ENCODE results near the gene SEC24D.

The SEC24D gene

DNA sequence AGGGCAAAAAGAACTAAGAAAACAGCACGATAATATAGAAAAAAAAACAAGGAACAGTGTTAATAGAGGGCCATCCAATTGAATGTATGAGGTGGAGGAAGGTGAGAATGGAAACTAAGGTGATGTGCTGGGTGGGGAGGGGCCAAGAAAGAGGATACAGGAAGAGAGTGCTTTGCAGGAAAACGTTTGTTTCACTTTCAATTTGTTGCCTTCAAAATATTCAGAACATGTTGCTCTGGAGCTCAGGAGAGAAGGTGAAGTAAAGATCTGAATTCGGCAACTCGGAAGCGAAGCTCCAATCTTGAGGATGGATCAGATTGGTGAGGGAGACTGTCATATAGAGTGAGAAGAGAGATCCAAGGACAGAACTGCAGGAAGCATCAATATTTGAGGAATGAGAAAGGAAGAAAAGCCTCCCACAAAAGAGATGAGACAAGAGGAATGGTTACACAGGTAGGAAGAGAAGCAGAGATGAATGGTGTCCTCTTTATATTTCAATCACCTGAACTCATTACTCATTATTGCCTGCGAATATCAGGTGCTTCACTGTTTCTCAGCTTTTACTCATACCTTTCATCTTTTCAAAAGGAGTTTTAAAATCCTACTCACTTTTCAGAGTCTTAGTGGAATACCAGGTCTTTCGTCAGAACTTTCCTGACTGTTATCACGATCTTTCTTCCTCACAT lies 14.7 kb upstream of the SEC24D start:
- H3K36me3 Mint-ChIP-seq (ENCODE audit: low read depth) = peaks cover 17% of the 10 kb centered on the region
- peaks cover 19% of the 10 kb centered on the region for H3K27me3 Mint-ChIP-seq (ENCODE audit: low read depth)
- peaks cover 22% of the 10 kb centered on the region for H3K4me1 Mint-ChIP-seq (ENCODE audit: low read depth)
- H3K4me3 Mint-ChIP-seq = peak overlapping the region; percentile 98
- H3K27ac Mint-ChIP-seq = peak overlapping the region; percentile 98
- peaks cover 5% of the 10 kb centered on the region for H3K9me3 Mint-ChIP-seq

DNA sequence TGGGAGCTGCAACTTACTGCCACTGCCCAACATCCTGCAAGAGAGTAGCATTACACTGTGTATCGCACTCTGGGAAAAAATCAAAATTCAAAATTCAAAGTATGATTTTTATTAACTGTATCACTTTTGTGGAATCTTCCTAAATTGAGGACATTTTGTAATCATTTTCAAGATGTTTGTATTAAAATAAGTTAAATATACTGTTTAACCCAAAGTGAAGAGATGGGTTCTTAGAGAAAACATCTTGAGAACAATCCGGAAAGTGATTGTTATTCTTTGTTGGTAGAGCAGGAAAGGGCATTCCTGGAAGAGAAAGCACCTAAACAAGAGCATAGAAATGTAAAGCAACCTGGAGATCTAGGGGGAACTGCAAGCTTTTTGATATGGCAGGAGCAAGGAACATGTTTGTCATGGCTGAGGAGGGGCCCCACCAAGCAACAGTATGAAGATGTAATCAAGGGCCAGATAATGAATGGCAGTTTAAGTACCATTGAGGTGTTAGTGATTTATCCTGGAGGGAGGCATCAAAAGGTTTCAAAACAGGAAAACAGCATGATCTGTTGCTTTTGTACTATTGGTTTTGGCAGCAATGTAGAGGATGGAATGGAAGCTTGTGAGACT lies 14.1 kb upstream of the SEC24D start:
- H3K4me1 Mint-ChIP-seq (ENCODE audit: low read depth) = peaks cover 22% of the 10 kb centered on the region
- peak overlapping the region; percentile 98 for H3K27ac Mint-ChIP-seq
- H3K4me3 Mint-ChIP-seq = peak overlapping the region; percentile 98
- peaks cover 21% of the 10 kb centered on the region for H3K27me3 Mint-ChIP-seq (ENCODE audit: low read depth)
- H3K9me3 Mint-ChIP-seq = peaks cover 5% of the 10 kb centered on the region
- H3K36me3 Mint-ChIP-seq (ENCODE audit: low read depth) = peaks cover 17% of the 10 kb centered on the region

DNA sequence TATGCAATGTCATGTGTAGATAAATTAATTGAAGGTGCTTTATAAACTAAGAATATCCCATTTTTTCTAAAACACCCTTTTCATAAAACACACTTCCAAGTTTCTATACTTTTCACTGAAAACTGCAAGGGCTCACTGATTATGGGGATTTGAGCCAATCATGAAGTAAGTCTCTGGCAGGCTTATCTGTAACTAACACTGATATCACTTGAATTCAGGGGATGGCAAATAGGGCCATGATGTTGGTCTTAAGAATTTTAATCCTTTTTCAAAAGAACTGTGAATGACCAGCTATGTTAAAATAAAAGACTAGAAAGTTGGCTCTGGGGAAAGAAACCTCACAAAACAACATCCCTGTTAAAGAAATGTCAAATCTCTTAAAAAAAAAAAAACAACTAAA lies 13.0 kb upstream of the SEC24D start:
- Mint-ChIP-seq H3K4me1 (ENCODE audit: low read depth) (peaks cover 19% of the 10 kb centered on the region), H3K36me3 (ENCODE audit: low read depth) (peaks cover 17% of the 10 kb centered on the region), H3K9me3 (peaks cover 5% of the 10 kb centered on the region), H3K27me3 (ENCODE audit: low read depth) (peaks cover 21% of the 10 kb centered on the region), H3K27ac (no peak overlapping the region), H3K4me3 (no peak overlapping the region)

DNA sequence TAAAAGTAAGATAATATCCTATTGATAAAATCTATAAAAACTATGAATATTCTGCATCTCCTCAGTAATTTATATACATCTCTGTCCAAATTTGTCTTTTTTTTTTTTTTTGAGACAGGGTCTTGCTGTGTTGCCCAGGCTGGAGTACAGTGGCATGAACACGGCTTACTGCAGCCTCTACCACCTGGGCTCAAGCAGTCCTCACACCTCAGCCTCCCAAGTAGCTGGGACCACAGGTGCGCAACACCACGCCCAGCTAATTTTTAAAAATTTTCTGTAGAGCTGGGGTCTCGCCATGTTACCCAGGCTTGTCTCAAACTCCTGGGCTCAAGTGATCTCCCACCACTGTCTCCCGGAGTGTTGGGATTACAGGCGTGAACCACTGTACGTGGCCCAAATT lies 12.3 kb upstream of the SEC24D start:
- Mint-ChIP-seq H3K9me3 (peaks cover 5% of the 10 kb centered on the region), H3K36me3 (ENCODE audit: low read depth) (peaks cover 15% of the 10 kb centered on the region), H3K27me3 (ENCODE audit: low read depth) (peaks cover 24% of the 10 kb centered on the region), H3K27ac (no peak overlapping the region), H3K4me1 (ENCODE audit: low read depth) (peaks cover 19% of the 10 kb centered on the region), H3K4me3 (no peak overlapping the region)

DNA sequence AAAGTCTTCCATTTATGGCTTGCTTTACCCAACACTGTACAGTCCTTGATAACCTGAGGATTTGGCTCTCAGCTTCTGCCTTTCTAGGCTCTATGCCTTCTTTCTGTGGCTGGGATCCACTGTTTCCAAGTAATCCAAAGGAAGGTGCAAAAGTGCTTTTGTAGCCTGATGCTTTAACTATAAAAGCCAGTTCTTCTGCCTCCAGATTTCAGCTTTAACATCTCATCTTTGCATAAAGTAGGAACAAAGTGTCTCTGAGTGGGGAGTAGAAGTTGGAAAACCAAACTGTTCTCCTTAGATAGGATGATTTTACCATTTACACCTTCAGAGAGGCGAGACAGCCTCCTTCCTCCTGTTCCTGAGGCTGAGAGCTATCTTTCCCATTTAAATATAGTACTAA lies 11.1 kb upstream of the SEC24D start:
- peaks cover 9% of the 10 kb centered on the region for H3K36me3 Mint-ChIP-seq (ENCODE audit: low read depth)
- H3K27me3 Mint-ChIP-seq (ENCODE audit: low read depth) = peaks cover 24% of the 10 kb centered on the region
- H3K4me3 Mint-ChIP-seq = no peak overlapping the region
- H3K9me3 Mint-ChIP-seq = peaks cover 5% of the 10 kb centered on the region
- H3K4me1 Mint-ChIP-seq (ENCODE audit: low read depth) = peaks cover 13% of the 10 kb centered on the region
- H3K27ac Mint-ChIP-seq = no peak overlapping the region

DNA sequence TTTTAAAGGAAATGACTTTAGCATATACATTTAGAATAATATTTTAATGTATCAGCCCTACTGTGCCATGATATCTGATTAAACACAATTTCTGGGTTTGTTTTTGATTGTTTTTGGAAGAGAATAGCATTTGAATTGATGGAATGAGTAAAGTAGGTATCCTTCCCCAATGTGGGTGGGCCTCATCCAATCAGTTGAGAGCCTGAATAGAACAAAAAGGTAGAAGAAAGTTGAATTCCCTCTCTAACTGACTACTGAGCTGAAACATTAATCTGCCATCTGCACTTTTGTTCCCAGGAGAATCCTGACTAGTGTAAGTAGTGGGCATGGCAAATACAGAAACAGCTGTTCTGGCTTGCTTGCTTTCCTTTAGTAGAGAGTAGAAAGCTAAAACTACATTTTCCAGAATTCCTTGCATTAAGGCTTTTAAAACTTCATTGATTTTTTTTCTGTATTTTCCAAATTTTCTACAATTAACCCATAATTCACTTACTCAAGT lies 9.7 kb upstream of the SEC24D start:
- Mint-ChIP-seq H3K9me3 (peaks cover 5% of the 10 kb centered on the region), H3K27ac (no peak overlapping the region), H3K4me1 (ENCODE audit: low read depth) (peaks cover 7% of the 10 kb centered on the region), H3K27me3 (ENCODE audit: low read depth) (peaks cover 30% of the 10 kb centered on the region), H3K36me3 (ENCODE audit: low read depth) (peaks cover 7% of the 10 kb centered on the region), H3K4me3 (no peak overlapping the region)

DNA sequence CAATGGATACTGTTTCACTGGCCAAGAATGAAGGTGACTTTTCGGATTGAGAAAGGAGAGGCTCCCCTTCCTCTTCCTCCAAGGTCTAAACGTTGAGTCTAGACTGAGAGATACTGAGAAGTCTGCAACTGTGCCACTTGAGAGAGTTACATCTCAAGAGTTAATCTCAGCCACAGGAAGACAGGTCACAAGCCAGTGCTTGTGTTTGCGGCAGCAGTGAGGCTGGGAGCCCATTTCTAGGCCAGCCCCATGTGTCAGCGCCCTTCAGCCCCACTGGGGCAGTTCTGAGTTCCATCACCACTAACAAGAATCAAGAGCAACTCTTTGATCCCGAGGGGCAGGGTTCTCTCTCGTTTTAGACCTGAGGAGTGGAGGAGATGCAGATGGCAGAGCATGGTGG lies 7.3 kb upstream of the SEC24D start:
- Mint-ChIP-seq H3K9me3 (no peaks in the 10 kb centered on the region), H3K27ac (no peak overlapping the region), H3K27me3 (ENCODE audit: low read depth) (peaks cover 37% of the 10 kb centered on the region), H3K36me3 (ENCODE audit: low read depth) (no peaks in the 10 kb centered on the region), H3K4me1 (ENCODE audit: low read depth) (no peaks in the 10 kb centered on the region), H3K4me3 (no peak overlapping the region)

DNA sequence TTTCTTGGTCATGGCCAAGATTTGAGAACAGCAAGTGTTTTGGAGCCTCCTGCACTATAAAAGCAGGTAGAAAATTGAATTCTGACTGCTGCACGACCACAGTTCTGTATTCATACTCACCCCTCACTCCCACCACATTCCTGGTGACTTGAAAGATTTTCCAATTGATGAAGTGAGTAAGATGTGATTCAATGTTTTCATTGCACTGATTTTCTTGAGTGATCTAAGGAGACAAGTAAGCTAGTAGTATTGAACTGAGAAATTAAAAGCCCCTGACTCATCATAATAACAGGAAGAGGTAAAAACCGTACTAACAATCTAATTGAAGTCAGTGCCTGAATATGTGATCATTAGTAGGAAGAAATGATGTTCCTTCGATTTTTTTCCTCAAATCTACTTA lies 6.1 kb upstream of the SEC24D start:
- Mint-ChIP-seq H3K4me3 (no peak overlapping the region), H3K36me3 (ENCODE audit: low read depth) (no peaks in the 10 kb centered on the region), H3K4me1 (ENCODE audit: low read depth) (no peaks in the 10 kb centered on the region), H3K9me3 (no peaks in the 10 kb centered on the region), H3K27ac (no peak overlapping the region), H3K27me3 (ENCODE audit: low read depth) (peaks cover 29% of the 10 kb centered on the region)

DNA sequence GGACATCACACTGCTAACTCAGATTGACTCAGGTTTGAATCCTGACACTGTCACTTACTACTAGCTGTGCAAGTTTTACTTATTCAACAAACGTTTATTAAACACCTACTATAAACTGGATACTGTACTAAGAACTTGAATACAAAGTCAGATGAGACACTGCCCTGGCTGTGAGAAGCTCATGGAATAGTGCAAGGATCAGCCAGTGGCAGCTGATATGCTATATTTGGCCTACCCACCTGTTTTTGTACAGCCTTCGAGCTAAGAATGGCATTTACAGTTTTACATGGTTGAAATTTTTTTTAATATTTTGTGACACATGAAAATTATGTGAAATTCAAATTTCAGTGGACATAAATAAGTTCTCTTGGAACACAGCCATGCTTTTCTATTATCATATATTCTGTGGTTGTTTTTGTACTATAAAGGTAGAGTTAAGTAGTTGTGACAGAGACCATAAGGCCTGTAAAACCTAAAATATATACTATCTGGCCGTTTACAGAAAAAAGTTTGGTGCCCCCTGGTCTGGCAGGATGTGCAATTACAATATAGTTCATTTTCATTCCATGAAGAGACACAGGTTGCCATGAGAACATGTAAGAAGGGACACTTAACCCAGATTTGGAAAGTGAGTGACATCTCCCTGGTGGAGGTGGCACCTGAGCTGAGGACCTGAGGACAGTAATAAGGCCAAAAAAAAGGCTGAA lies 3.4 kb upstream of the SEC24D start:
- peaks cover 3% of the 10 kb centered on the region for H3K36me3 Mint-ChIP-seq (ENCODE audit: low read depth)
- H3K4me1 Mint-ChIP-seq (ENCODE audit: low read depth) = peaks cover 9% of the 10 kb centered on the region
- no peaks in the 10 kb centered on the region for H3K9me3 Mint-ChIP-seq
- H3K27ac Mint-ChIP-seq = no peak overlapping the region
- H3K4me3 Mint-ChIP-seq = no peak overlapping the region
- peaks cover 15% of the 10 kb centered on the region for H3K27me3 Mint-ChIP-seq (ENCODE audit: low read depth)

DNA sequence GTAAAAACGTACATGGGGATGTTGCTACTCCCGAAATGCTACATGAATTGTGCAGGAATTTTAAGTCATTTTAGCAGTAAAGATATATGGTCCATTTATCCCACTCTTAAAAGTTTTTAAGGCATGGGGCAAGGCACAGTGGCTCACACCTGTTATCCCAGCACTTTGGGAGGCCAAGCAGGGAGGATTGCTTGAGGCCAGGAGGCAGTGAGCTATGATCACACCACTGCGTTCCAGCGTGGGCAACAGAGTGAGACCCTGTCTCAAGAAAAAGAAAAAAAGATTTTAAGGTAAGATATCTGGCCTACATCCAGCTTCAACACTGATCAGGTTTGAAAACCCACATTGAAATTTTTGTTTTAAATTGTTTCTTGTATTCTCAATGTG lies 1.2 kb upstream of the SEC24D start:
- Mint-ChIP-seq H3K4me3 (no peak overlapping the region), H3K27ac (no peak overlapping the region), H3K27me3 (ENCODE audit: low read depth) (peaks cover 12% of the 10 kb centered on the region), H3K4me1 (ENCODE audit: low read depth) (peaks cover 20% of the 10 kb centered on the region), H3K36me3 (ENCODE audit: low read depth) (peaks cover 9% of the 10 kb centered on the region), H3K9me3 (no peaks in the 10 kb centered on the region)

DNA sequence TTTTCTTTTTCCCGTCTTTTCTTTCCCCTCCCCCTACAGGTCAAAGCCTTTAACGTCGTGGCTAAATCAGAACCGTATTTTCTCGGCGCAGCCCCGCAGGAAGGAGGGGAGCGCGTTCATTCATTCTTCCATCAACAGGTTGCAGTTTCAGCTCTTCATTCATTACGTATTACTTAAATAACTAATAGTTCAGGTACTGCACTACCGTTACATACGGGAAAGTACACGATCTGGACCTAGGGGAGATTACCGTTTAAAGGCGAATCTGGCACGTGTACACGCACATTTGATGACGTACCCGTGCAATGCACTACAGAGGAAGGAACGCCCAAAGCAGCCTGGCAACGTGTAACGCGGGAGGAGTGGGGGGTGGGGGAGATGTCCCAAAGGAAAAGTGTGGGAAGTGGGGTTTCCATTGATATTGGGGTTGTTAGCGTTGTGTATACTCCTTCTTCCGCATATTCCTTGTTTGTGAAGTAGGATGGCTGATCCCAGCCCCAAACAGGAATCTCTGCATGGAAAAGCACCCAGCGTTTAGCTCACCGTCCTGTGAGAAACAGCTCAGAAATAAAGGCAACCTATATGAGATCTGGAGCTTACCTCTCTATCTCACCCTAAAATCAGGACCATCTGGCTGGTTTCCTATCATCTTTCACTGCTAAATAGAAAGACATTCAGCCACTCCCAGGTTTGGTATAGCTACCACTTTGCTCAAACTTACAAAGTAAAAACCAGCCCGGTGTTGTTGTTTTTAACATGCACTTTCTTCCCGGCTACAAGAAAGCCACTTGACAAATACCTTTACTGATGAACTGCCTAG lies 585 bp upstream of the SEC24D start:
- peaks cover 13% of the 10 kb centered on the region for H3K36me3 Mint-ChIP-seq (ENCODE audit: low read depth)
- peaks cover 24% of the 10 kb centered on the region for H3K4me1 Mint-ChIP-seq (ENCODE audit: low read depth)
- peaks cover 10% of the 10 kb centered on the region for H3K27me3 Mint-ChIP-seq (ENCODE audit: low read depth)
- peak overlapping the region; percentile 98 for H3K4me3 Mint-ChIP-seq
- no peaks in the 10 kb centered on the region for H3K9me3 Mint-ChIP-seq
- peak overlapping the region; percentile 97 for H3K27ac Mint-ChIP-seq

DNA sequence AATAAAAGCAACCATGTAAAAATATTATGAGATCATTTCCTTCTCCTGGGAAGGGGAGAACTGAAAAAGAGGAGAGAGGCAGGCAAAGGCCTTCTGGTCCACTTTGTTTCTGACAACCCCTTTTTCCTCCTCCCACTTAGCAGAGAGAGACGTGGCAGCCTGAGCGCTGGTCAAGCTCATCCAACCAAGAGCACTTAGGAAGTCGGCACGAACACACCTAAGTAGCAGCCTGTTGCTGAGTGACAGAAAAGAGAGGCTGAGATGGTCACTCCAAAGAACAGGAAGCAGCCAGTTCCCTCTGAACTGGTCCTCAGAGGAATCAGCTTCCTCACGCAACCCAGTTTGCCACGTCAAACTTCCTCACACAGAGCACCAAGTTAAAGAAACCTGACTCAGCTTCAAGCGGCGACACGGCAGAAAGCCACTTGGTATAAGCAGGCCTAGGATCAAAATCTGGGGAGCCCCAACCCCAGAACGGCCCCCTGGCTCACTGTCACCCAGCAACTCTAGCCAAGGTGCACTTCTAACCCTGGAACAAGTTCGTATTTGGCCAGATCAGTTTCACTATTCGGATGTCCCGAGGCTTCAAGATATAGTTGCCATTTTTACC lies 861 bp downstream of the SEC24D start:
- Mint-ChIP-seq H3K27me3 (ENCODE audit: low read depth) (peaks cover 6% of the 10 kb centered on the region), H3K4me3 (peak overlapping the region; percentile 98), H3K27ac (peak overlapping the region; percentile 88), H3K9me3 (no peaks in the 10 kb centered on the region), H3K36me3 (ENCODE audit: low read depth) (peaks cover 18% of the 10 kb centered on the region), H3K4me1 (ENCODE audit: low read depth) (peaks cover 27% of the 10 kb centered on the region)

DNA sequence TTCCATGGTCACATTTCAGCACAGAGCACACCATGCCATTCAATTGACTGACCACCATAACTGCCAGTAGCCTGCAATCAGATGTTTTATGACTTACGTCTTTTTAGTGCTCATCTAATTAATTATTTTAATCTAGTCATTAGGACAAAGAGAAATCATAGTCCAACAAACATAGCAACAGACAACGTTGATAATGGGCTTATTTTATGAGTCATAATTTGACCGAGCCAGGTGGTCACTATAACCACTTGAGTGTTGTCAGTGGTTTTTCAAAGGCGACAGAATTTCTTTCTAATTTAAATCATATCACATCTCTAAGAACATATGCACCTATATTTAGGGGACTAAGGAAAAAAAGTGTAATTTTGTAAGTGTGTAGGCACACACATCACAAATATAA lies 1.9 kb downstream of the SEC24D start:
- peak overlapping the region; percentile 7 for H3K4me3 Mint-ChIP-seq
- H3K27ac Mint-ChIP-seq = peak overlapping the region; percentile 1
- no peaks in the 10 kb centered on the region for H3K9me3 Mint-ChIP-seq

More for the DNA sequence above, 1.9 kb downstream of the SEC24D start:
- peaks cover 31% of the 10 kb centered on the region for H3K4me1 Mint-ChIP-seq (ENCODE audit: low read depth)
- no peaks in the 10 kb centered on the region for H3K27me3 Mint-ChIP-seq (ENCODE audit: low read depth)
- H3K36me3 Mint-ChIP-seq (ENCODE audit: low read depth) = peaks cover 22% of the 10 kb centered on the region
